ENCODE results near the gene AKR7A2. TPM values are rescaled to one million over a fixed set of nuclear protein-coding genes. Genes with fewer than 3 reads are reported as not detected.
A peak's percentile ranks its signal among the peaks of the same experiment; 100 is the strongest.
"Not testable (repeated sequence)": the region's sequence is repeated elsewhere in the genome, so short reads cannot be mapped to it uniquely, and the experiment has no call there.

AKR7A2 gene
- total RNA-seq, 1 donor from 2014 or later, result 63.8 TPM

DNA sequence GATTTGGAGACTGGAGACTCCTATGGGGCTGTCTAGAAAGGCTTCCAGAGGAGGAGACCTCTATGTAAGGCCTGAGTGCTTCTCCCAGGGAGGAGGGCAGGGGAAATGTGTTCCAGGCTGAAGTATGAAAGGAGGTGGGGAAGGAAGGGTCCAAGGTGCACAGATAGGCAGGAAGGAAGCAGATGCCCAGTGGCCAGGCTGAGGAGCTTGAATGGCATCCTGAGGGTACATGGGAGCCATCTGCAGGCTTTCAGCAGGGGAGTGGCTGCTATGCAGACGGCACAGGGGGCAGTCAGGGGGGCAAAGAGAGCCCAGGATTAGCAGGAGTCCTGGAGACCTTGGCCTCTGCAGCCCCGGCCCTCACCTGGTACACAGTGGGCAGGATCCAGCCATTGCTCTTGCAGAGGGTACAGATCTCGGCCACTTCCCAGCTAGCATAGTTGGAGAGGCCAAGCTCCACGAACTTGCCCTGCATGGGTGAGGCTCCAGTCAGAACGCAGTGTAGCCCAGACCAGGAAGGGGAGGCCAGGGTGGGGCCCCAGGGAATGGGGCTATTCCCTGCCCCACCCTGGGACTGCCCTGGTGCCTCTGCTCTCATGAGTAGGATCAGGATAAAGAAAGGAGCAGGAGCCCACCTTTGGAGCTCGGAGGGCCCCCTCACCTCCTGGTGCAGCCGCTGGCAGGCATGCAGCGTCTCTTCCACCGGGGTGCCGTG lies 4.0 kb downstream of the AKR7A2 start:
- H3K36me3 ChIP-seq, result peaks cover 0 to 58% of the 10 kb centered on the region in 2 donors
- TF ChIP-seq POLR2A (IDR thresholded peaks at IDR 0.05) (no peak), POLR2AphosphoS5 (IDR thresholded peaks at IDR 0.05; ENCODE audit: insufficient read depth in 1 of 2, low read depth in 1 of 2) (no peak)
- TF ChIP-seq, protein P1, sequence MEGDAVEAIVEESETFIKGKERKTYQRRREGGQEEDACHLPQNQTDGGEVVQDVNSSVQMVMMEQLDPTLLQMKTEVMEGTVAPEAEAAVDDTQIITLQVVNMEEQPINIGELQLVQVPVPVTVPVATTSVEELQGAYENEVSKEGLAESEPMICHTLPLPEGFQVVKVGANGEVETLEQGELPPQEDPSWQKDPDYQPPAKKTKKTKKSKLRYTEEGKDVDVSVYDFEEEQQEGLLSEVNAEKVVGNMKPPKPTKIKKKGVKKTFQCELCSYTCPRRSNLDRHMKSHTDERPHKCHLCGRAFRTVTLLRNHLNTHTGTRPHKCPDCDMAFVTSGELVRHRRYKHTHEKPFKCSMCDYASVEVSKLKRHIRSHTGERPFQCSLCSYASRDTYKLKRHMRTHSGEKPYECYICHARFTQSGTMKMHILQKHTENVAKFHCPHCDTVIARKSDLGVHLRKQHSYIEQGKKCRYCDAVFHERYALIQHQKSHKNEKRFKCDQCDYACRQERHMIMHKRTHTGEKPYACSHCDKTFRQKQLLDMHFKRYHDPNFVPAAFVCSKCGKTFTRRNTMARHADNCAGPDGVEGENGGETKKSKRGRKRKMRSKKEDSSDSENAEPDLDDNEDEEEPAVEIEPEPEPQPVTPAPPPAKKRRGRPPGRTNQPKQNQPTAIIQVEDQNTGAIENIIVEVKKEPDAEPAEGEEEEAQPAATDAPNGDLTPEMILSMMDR (IDR thresholded peaks at IDR 0.05), result no peak
- intact Hi-C loops (cut with DNase I), result no loop called here
- H3K27me3 ChIP-seq, result no peaks in the 10 kb centered on the region
- DNase-seq (ENCODE audit: extremely low spot score in 2 of 2), result peak in 1 of 2 donors; percentile 81
- H3K27ac ChIP-seq, result no peak overlapping the region
- no peak overlapping the region for H3K4me3 ChIP-seq
- peaks cover 34% of the 10 kb centered on the region for H3K4me1 ChIP-seq
- no peaks in the 10 kb centered on the region for H3K9me3 ChIP-seq

GRCh38 chr1:19306941-19307340 lies 5.0 kb downstream of the AKR7A2 start:
- peak in 1 of 2 donors; percentile 28 for DNase-seq (ENCODE audit: extremely low spot score in 2 of 2)
- Histone ChIP-seq H3K4me3 (no peak overlapping the region), H3K27ac (no peak overlapping the region), H3K36me3 (peaks cover 0 to 62% of the 10 kb centered on the region in 2 donors), H3K27me3 (no peaks in the 10 kb centered on the region), H3K9me3 (no peaks in the 10 kb centered on the region), H3K4me1 (peaks cover 28% of the 10 kb centered on the region)
- TF ChIP-seq POLR2AphosphoS5 (IDR thresholded peaks at IDR 0.05; ENCODE audit: insufficient read depth in 1 of 2, low read depth in 1 of 2), result no peak
- TF ChIP-seq, protein P1 (IDR thresholded peaks at IDR 0.05), result no peak
- TF ChIP-seq POLR2A (IDR thresholded peaks at IDR 0.05), result no peak
- intact Hi-C loops (cut with DNase I), result no loop called here

GRCh38 chr1:19305880-19306279 lies 6.1 kb downstream of the AKR7A2 start:
- H3K9me3 ChIP-seq, result no peaks in the 10 kb centered on the region
- H3K4me1 ChIP-seq, result peaks cover 21% of the 10 kb centered on the region
- H3K36me3 ChIP-seq, result peaks cover 0 to 62% of the 10 kb centered on the region in 2 donors
- H3K27me3 ChIP-seq, result no peaks in the 10 kb centered on the region
- TF ChIP-seq POLR2AphosphoS5 (IDR thresholded peaks at IDR 0.05; ENCODE audit: insufficient read depth in 1 of 2, low read depth in 1 of 2) (no peak), POLR2A (IDR thresholded peaks at IDR 0.05) (no peak)
- TF ChIP-seq, protein P1 (IDR thresholded peaks at IDR 0.05), result no peak
- intact Hi-C loops (cut with DNase I), result no loop called here
- DNase-seq (ENCODE audit: extremely low spot score in 2 of 2), result no peak
- H3K4me3 ChIP-seq, result no peak overlapping the region
- H3K27ac ChIP-seq, result no peak overlapping the region

- intact Hi-C loops (cut with DNase I); H3K4me1 ChIP-seq; H3K27ac ChIP-seq; H3K9me3 ChIP-seq; H3K27me3 ChIP-seq; H3K4me3 ChIP-seq; DNase-seq (ENCODE audit: extremely low spot score in 2 of 2): not testable (repeated sequence)
- peaks cover 0 to 70% of the 10 kb centered on the region in 2 donors for H3K36me3 ChIP-seq
Observed at GRCh38 chr1:19304081-19304480, 7.9 kb downstream of the AKR7A2 start.

- TF ChIP-seq, protein P1 (IDR thresholded peaks at IDR 0.05), result no peak
- TF ChIP-seq POLR2AphosphoS5 (IDR thresholded peaks at IDR 0.05; ENCODE audit: insufficient read depth in 1 of 2, low read depth in 1 of 2), result no peak
- TF ChIP-seq POLR2A (IDR thresholded peaks at IDR 0.05), result no peak
- H3K36me3 ChIP-seq, result peaks cover 0 to 34% of the 10 kb centered on the region in 2 donors
Observed at GRCh38 chr1:19300211-19300610, 11.7 kb downstream of the AKR7A2 start.

More at GRCh38 chr1:19300211-19300610, 11.7 kb downstream of the AKR7A2 start:
- intact Hi-C loops (cut with DNase I), result no loop called here
- H3K27ac ChIP-seq, result no peak overlapping the region
- no peaks in the 10 kb centered on the region for H3K4me1 ChIP-seq
- no peaks in the 10 kb centered on the region for H3K9me3 ChIP-seq
- no peak for DNase-seq (ENCODE audit: extremely low spot score in 2 of 2)
- no peak overlapping the region for H3K4me3 ChIP-seq
- H3K27me3 ChIP-seq, result no peaks in the 10 kb centered on the region

All from vagina (tissue), 2 donors.